ENCODE results near the gene RNGTT.

DNA sequence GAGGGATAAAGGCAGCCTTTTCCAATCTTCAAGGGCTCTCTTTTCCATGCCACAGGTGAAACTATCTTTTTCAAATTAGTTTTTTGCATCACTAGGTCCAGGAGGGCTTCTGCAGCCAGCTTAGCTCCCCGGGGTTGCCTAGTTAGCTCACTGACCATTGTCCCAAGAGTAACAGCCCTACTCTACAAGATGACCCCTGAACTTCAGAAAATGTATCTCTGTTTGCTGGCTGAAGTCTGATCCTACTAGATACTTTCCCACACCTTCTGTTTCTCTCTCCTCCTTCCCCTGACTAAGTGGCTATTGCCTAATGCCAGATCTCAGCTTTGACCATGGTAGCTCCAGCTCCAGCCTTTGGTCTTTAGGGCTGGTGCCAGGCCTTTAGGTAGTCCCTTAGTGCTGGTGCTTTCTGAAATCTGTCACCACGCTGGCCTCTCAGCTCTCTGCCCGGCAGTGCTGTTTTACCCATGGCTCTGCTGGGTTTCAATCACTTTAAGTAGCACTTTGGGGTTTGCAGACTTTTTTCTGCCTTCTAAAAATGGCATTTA, 255.1 kb downstream of the RNGTT start:
- TF ChIP-seq, protein P1, sequence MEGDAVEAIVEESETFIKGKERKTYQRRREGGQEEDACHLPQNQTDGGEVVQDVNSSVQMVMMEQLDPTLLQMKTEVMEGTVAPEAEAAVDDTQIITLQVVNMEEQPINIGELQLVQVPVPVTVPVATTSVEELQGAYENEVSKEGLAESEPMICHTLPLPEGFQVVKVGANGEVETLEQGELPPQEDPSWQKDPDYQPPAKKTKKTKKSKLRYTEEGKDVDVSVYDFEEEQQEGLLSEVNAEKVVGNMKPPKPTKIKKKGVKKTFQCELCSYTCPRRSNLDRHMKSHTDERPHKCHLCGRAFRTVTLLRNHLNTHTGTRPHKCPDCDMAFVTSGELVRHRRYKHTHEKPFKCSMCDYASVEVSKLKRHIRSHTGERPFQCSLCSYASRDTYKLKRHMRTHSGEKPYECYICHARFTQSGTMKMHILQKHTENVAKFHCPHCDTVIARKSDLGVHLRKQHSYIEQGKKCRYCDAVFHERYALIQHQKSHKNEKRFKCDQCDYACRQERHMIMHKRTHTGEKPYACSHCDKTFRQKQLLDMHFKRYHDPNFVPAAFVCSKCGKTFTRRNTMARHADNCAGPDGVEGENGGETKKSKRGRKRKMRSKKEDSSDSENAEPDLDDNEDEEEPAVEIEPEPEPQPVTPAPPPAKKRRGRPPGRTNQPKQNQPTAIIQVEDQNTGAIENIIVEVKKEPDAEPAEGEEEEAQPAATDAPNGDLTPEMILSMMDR (IDR thresholded peaks at IDR 0.05) = no peak
- TF ChIP-seq POLR2A (IDR thresholded peaks at IDR 0.05) = no peak
- no peak for TF ChIP-seq POLR2AphosphoS5 (IDR thresholded peaks at IDR 0.05)
